GM08714 (cell line): ENCODE data around the gene ITSN1.

Experiments
- H3K4me3 ChIP-seq: fragments of 200-500 bp; sonication (Bioruptor generic); 2 replicates; pipeline ENCODE4 v1.5.1; 2014; ENCODE audit warnings: mild to moderate bottlenecking, low read length, inconsistent platforms
- ZNF274 ChIP-seq: IDR thresholded peaks from 2 replicates; pipeline ENCODE4 v1.6.1; 2012; ENCODE audit warnings: mild to moderate bottlenecking, low read depth, low read length

ITSN1 gene

GRCh38 chr21:33643658-33644311, 1.5 kb downstream of the ITSN1 start:
- H3K4me3 ChIP-seq: peak overlapping the region; percentile 87
- no peak for TF ChIP-seq ZNF274

DNA sequence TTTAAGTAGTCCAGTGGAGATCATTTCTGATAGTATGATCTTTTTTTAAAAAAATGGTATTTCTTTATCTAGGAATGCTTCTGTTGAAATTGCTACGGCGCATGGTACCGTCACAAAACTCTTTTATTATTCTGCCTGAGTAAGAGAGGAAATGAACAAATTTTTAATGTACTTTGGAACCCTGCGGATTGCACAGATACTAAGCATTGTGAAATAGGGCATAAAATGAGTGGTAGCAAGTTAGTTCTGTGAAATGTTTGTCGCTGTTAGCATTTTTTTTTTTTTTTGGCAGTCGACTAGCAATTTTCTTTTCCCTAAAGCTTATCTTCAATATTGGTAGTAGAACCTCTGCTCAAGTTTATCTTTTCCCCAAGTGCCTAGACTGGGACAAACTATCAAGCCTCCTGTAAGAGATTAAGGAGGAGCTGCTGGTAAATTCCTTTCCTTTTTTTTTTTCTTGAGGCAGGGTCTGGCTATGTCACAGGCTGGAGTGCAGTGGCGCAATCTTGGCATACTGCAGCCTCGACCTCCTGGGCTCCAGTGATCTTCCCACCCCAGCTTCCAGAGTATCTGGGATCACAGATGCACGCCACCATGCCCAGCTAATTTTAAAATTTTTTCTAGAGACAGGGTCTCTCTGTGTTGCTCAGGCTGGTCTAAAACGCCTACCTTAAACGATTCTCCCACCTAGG, 2.2 kb downstream of the ITSN1 start:
- no peak overlapping the region for H3K4me3 ChIP-seq

GRCh38 chr21:33645730-33646129, 3.4 kb downstream of the ITSN1 start:
- H3K4me3 ChIP-seq: no peak overlapping the region
- no peak for TF ChIP-seq ZNF274

More for the DNA sequence above, 2.2 kb downstream of the ITSN1 start:
- no peak for TF ChIP-seq ZNF274

- TF ChIP-seq ZNF274: no peak
- no peak overlapping the region for H3K4me3 ChIP-seq
Measured at GRCh38 chr21:33647587-33647986, 5.3 kb downstream of the ITSN1 start.

DNA sequence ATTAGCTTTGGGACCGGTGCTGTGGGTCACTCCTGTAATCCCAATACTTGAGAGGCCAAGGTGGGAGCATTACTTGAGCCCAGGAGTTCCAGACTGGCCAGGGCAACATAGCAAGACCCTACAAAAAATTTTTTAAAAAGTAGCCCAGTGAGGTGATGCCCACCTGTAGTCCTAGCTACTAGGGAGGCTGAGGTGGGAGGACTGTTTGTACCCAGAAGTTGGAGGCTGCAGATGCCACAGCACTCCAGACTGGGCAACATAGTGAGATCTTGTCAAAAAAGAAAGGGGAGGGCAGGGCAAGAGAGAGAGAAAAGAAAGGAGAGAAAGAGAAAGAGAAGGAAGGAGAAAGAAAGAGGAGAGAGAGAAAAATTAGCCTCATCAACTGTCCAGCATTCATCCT, 6.3 kb downstream of the ITSN1 start:
- no peak for TF ChIP-seq ZNF274
- no peak overlapping the region for H3K4me3 ChIP-seq

DNA sequence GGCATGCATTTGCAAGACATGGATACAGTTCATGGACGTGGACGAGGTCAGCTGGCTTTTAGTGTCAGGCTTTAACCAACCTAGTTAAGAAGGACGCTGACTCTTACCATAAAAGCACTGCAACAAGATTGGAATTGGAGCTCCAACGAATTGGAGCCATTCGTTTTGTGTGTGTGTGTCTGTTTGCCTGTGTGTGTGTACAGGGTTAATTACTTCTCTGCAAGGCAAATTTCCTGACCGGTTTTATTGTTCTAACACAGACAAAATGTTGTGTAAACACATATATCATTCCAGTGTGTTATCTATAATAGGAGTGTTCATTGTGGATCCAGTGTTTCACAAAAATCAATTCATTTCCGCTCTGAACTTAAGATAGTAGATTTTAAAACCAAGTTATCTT, 7.9 kb downstream of the ITSN1 start:
- TF ChIP-seq ZNF274: no peak
- H3K4me3 ChIP-seq: no peak overlapping the region

DNA sequence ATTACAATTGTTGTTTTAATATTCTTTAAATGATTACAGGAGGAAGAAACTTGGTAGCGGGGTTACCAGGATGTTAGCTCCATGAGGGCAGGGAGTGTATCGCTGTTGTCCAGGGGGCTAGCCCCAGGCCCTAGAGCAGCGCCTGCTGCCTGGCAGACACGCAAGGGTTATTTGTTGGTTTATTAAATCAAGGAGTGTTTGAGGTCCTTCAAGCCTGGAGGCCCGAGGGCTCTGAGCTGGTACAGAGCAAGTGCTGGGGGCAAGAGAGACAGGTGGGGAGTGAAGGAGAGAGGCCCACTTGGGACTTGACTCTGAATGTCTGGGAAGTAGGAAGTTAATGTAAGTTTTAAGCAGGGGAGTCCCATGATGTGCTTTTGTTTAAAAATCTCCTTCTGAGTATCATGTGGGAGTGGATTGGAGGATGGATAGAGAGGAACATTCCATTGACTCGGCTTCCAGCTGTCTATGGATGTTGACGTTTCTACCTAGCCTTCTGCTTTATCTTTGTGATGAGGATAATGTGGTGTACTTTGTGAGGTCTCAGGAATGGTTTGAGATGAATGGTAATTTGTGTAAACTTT, 8.7 kb downstream of the ITSN1 start:
- no peak for TF ChIP-seq ZNF274
- no peak overlapping the region for H3K4me3 ChIP-seq

DNA sequence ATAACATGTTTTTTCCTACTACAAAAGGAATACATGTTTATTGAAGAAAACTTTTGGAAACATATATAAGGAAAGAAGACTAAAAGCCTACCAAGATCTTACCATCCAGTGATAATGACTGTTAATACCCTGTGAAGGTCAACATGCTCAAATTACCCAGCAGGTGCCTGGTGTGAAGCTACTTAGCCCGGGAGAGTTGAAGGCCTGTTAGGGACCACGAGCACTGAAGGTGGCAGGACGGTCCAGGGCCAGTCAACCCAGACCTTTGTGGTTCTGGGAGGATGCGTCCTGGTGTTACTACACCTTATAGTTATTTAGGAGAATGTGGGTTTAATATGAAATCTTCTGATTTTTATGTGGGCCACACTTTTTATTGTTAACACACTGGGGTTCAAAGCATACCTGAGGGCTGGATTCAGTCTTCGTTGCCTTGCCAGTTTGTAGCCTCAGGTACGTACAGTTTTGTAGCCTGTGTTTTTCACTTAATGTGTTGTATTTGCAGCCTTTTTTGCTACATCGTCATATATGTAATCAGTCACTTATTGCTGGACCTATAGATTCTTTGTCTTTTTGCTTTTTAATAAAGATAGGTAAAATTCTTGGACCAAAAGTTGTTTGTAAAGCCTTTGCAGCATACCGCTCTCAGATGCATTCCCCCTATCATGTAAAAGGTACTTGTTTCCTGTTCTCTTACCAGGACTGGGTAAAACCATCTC, 9.8 kb downstream of the ITSN1 start:
- H3K4me3 ChIP-seq: no peak overlapping the region

GRCh38 chr21:33654412-33654811, 12.1 kb downstream of the ITSN1 start:
- TF ChIP-seq ZNF274: no peak
- H3K4me3 ChIP-seq: no peak overlapping the region

More for the DNA sequence above, 9.8 kb downstream of the ITSN1 start:
- TF ChIP-seq ZNF274: no peak

DNA sequence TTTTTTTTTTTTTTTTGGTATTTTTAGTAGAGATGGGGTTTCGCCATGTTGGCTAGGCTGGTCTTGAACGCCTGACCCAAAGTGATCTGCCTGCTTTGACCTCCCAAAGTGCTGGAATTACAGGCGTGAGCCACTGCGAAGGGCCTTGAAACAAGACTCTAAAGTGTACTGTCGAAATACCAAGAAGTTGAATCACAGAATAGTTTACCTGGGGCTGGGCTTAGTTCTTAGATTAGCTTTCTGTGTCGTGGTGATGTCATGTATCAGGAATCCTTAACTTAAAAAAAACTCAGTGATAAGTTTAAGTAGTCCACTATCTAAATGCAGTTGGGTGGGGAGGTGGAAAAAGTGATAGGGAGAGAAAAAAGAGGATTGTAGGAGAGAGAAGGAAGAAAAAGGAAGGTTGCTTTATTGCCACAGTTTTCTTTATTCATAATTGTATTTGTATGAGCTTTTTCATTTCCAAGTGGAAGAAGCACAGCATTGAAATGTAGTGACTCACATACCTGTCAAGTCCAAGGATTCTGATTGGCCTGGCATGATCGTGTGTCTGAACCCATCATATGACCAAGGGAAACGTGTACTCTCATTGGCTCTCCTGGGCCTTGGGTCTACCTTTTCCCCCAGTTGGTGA, 13.4 kb downstream of the ITSN1 start:
- no peak overlapping the region for H3K4me3 ChIP-seq
- TF ChIP-seq ZNF274: no peak

DNA sequence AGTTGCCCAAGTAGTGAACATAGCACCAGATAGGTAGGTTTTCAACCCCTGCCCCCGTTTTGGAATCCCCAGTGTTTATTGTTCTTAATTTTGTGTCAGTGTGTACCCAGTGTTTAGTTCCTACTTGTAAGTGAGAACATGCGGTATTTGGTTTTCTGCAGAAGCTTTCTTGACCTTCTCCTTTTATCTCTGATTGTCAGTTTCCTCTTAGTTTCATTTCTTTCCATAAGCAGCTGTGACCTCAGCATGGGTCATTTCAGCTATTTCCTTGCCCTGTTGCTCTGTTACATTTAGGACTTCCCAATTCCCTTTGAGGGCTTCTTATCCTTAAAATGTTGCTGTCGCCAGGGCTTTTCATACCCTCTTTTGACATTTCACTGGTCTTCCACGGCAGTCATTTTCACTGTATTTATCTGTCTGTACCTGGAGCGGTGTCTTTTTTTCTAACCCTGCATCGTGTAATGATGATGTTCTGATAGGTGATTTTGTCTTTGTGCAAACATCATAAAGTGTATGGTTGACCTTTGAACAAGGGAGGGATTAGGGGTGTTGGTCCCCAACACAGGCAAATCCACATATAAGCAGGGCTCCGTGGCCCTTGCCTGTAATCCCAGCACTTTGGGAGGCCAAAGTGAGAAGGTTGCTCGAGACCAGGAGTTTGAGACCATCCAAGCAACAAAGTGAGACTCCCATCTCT, 15.0 kb downstream of the ITSN1 start:
- H3K4me3 ChIP-seq: no peak overlapping the region
- TF ChIP-seq ZNF274: no peak

- H3K4me3 ChIP-seq: no peak overlapping the region
- no peak for TF ChIP-seq ZNF274
Measured at GRCh38 chr21:33658919-33659567, 16.7 kb downstream of the ITSN1 start.

- H3K4me3 ChIP-seq: no peak overlapping the region
- no peak for TF ChIP-seq ZNF274
Measured at GRCh38 chr21:33659568-33659949, 17.3 kb downstream of the ITSN1 start.
